Duodenal mucosa (tissue), 2 donors: ENCODE measurements around the gene PGBD4.

Source experiments
- H3K27ac ChIP-seq: one replicate; pipeline ENCODE4 v1.7.0; 2013; ENCODE audit warnings: low read depth, low read length
- H3K27me3 ChIP-seq, 2 donors: one replicate each; pipeline ENCODE4 v1.7.0; 2013; ENCODE audit warnings: low read length in 2 of 2, control low read depth in 1 of 2; ENCODE audit not compliant: insufficient read depth in 2 of 2, control insufficient read depth in 1 of 2
- H3K36me3 ChIP-seq, 2 donors: one replicate each; pipeline ENCODE4 v1.7.0; 2013; ENCODE audit warnings: low read length in 2 of 2, control low read depth in 1 of 2; ENCODE audit not compliant: insufficient read depth in 2 of 2, control insufficient read depth in 1 of 2
- H3K4me1 ChIP-seq, 2 donors: one replicate each; pipeline ENCODE4 v1.7.0; 2013; ENCODE audit warnings: low read length in 2 of 2, control low read depth in 1 of 2; ENCODE audit not compliant: insufficient read depth in 2 of 2, control insufficient read depth in 1 of 2
- H3K4me3 ChIP-seq, 2 donors: one replicate each; pipeline ENCODE4 v1.7.0; 2013; ENCODE audit warnings: low read length in 2 of 2, low read depth in 1 of 2
- H3K9ac ChIP-seq, 2 donors: one replicate each; pipeline ENCODE4 v1.7.0; 2013; ENCODE audit warnings: low read length in 2 of 2, low read depth in 1 of 2
- H3K9me3 ChIP-seq, 2 donors: one replicate each; pipeline ENCODE4 v1.7.0; 2013; ENCODE audit warnings: low read length in 2 of 2, control low read depth in 1 of 2; ENCODE audit not compliant: control insufficient read depth in 1 of 2

Gene PGBD4

DNA sequence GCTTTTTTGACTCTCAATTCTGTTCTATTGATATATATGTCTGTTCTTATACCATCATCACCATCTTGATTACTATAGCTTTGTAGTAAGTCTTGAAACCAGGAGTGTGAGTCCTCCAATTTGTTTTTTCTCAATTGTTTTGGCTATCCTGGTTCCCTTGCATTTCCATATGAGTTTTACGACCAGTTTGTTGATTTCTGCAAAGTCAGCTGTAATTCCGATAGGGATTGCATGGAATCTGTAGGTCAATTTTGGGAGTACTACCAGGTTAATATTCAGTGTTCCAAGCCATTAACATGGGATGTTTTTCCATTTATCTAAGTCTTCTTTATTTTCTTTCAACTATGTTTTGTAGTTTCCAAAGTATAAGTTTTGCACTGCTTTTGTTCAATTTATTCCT lies 27.0 kb downstream of the PGBD4 start:
- no peak overlapping the region for H3K27ac ChIP-seq
- no peak overlapping the region for H3K9ac ChIP-seq
- H3K9me3 ChIP-seq: no peaks in the 10 kb centered on the region
- no peak overlapping the region for H3K4me3 ChIP-seq
- no peaks in the 10 kb centered on the region for H3K4me1 ChIP-seq
- H3K36me3 ChIP-seq: no peaks in the 10 kb centered on the region
- no peaks in the 10 kb centered on the region for H3K27me3 ChIP-seq

DNA sequence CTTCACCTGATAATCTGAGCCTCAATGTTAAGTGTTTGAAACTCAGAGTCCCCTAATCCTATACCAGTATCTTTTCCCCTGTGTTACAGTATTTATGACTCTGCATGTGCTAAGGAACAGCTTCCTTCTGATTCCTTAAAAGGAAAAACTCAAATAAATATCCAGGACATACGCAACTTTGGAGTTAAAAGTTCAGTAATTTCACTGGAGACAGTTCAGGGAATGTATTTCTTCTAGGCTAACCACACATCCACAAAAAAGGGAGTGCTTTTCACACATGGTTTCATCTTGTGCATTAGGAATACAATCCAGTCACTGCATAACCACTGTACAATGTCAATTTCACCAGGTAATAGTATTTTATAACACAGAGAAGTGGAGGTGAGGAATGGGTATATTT lies 31.0 kb downstream of the PGBD4 start:
- no peaks in the 10 kb centered on the region for H3K36me3 ChIP-seq
- H3K27ac ChIP-seq: no peak overlapping the region
- no peaks in the 10 kb centered on the region for H3K27me3 ChIP-seq
- no peaks in the 10 kb centered on the region for H3K4me1 ChIP-seq
- no peak overlapping the region for H3K9ac ChIP-seq
- no peaks in the 10 kb centered on the region for H3K9me3 ChIP-seq
- H3K4me3 ChIP-seq: no peak overlapping the region

DNA sequence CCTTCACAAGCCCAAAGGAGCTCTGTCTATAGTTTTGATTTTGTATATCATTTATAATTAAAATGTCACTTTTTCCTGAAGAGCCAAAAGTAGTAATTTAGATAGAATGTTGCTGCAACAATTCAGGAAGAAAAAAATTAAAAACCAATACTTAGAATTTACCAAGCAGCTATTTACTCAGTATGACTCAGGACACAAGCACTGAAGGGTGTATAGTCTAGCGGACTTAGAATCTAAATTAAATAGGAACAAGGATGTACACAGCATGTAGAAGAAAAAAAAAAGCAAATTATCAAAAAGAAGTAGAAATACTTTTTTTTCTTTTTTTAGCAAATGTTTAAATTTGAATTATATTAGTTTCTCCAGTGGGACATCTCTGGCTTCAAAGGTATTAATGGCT lies 31.6 kb downstream of the PGBD4 start:
- no peaks in the 10 kb centered on the region for H3K9me3 ChIP-seq
- H3K36me3 ChIP-seq: no peaks in the 10 kb centered on the region
- no peaks in the 10 kb centered on the region for H3K27me3 ChIP-seq
- H3K9ac ChIP-seq: no peak overlapping the region
- H3K4me1 ChIP-seq: no peaks in the 10 kb centered on the region
- no peak overlapping the region for H3K27ac ChIP-seq
- H3K4me3 ChIP-seq: no peak overlapping the region

DNA sequence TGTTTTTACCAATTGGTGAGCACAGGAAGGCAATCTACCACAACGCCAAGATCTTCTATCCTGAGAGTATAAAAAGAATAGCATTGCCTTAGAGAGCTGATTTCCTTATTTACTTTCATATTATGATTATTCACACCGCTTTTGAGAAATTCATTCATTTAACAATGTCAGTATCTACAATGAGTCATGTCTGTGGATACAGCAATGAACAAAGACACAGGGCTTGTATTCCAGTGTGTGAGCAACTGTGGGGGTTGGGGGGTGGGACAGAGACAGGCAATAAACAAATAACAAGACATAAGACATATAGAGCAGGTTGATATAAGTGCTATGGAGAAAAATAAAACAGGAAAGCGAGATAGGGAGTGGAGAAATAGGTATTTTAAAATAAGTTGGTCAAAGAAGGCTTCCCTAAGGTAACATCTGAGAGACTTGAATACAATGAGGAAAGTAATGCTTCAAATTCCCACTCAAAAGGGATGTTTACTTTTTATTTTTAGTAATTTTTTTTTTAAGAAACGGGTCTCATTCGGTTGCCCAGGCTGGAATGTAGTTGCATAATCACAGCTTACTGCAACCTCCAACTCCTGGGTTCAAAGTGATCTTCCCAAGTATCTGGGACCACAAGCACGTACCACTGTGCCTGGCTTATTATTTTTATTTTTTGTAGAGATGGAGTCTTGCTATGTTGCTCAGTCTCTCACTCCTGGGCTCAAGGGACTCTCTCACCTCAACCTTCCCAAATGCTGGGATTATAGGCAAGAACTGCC lies 45.7 kb downstream of the PGBD4 start:
- Histone ChIP-seq H3K27ac (no peak overlapping the region), H3K9me3 (no peaks in the 10 kb centered on the region), H3K27me3 (no peaks in the 10 kb centered on the region), H3K9ac (no peak overlapping the region), H3K4me3 (no peak overlapping the region), H3K36me3 (peaks cover 8 to 53% of the 10 kb centered on the region in 2 donors), H3K4me1 (no peaks in the 10 kb centered on the region)

DNA sequence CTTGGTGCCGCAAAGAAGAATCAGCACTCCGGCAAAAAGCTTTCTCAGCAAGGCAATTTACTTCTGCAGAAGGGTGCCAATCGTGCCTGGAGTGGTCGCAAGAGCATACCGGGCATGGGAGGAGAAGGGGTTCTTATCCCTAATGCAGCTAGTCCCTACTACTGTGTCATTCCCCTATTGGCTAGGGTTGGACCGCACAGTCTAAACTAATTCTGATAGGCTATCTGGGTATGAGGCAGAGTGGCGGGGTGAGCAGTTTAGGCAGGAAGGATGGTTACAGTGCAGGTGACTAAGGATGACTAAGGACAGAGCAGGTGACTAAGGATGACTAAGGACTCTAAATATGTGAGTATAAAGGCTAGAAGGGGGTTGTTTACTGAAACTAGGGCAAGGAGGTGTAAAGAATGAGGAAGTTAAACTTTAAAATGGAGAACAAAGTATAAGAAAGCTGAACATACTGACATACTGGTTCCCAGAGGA lies 52.9 kb downstream of the PGBD4 start:
- H3K4me1 ChIP-seq: no peaks in the 10 kb centered on the region
- H3K9ac ChIP-seq: no peak overlapping the region
- H3K27me3 ChIP-seq: no peaks in the 10 kb centered on the region
- H3K27ac ChIP-seq: no peak overlapping the region
- H3K36me3 ChIP-seq: peaks cover 18 to 57% of the 10 kb centered on the region in 2 donors
- H3K4me3 ChIP-seq: no peak overlapping the region
- peaks cover 15 to 27% of the 10 kb centered on the region in 2 donors for H3K9me3 ChIP-seq

DNA sequence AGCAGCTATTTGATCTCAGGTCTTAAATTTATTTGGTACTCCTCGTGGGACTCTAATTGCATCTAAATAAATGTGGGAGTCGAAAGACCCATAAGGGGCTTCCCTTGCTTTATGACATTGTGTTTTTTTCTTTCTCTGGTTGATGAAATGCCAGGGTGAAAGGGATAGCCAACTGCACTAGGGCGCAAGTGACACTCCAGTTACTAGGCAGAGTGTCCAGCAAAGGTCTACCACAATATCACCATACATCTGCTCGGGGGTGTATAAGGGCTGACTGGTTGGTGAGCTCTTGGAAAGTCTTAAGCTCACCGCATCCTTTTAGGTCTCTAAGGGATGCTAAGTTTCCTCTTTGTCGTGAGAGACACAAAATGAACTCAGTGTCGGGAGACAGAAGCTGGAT lies 54.0 kb downstream of the PGBD4 start:
- H3K4me3 ChIP-seq: no peak overlapping the region
- H3K36me3 ChIP-seq: peaks cover 20 to 52% of the 10 kb centered on the region in 2 donors
- peaks cover 16 to 33% of the 10 kb centered on the region in 2 donors for H3K9me3 ChIP-seq

More for the DNA sequence above, 54.0 kb downstream of the PGBD4 start:
- H3K27ac ChIP-seq: no peak overlapping the region
- no peaks in the 10 kb centered on the region for H3K27me3 ChIP-seq
- H3K4me1 ChIP-seq: no peaks in the 10 kb centered on the region
- H3K9ac ChIP-seq: no peak overlapping the region
